ENCODE measurements around the gene RPS24.
"Not testable (repeated sequence)": the region's sequence is repeated elsewhere in the genome, so short reads cannot be mapped to it uniquely, and the experiment has no call there.

Gene RPS24

GRCh38 chr10:78033637-78034470, at the start of gene RPS24:
Gene RPS24, plus strand, starts transcription at chr10:78033863. Its CDS starts 39 bp downstream, at chr10:78033902.
- DNase-seq = peak; percentile 94
- peak; percentile 87 for ATAC-seq

GRCh38 chr10:77984986-77985385, 48.7 kb upstream of the RPS24 start:
- DNase-seq = no peak
- ATAC-seq = no peak

- DNase-seq = no peak
- no peak for ATAC-seq
These were observed 45.9 kb upstream of the RPS24 start for GRCh38 chr10:77987671-77988255.

- peak; percentile 19 for ATAC-seq
- no peak for DNase-seq
These were observed 44.5 kb upstream of the RPS24 start for GRCh38 chr10:77989081-77989724.

GRCh38 chr10:77993620-77994019, 40.0 kb upstream of the RPS24 start:
- DNase-seq (no peak), ATAC-seq (no peak)

- ATAC-seq, DNase-seq: not testable (repeated sequence)
These were observed 34.9 kb upstream of the RPS24 start for GRCh38 chr10:77998780-77999179.

GRCh38 chr10:78000206-78000605, 33.5 kb upstream of the RPS24 start:
- no peak for ATAC-seq

GRCh38 chr10:78000956-78001472, 32.6 kb upstream of the RPS24 start:
- no peak for ATAC-seq

More at GRCh38 chr10:78000206-78000605, 33.5 kb upstream of the RPS24 start:
- no peak for DNase-seq

GRCh38 chr10:78002541-78003288, 30.9 kb upstream of the RPS24 start:
- no peak for DNase-seq
- ATAC-seq = no peak

More at GRCh38 chr10:78000956-78001472, 32.6 kb upstream of the RPS24 start:
- no peak for DNase-seq

GRCh38 chr10:78004215-78005026, 29.2 kb upstream of the RPS24 start:
- ATAC-seq (no peak), DNase-seq (no peak)

- DNase-seq (no peak), ATAC-seq (no peak)
These were observed 26.5 kb upstream of the RPS24 start for GRCh38 chr10:78007172-78007571.

- DNase-seq (no peak), ATAC-seq (no peak)
These were observed 24.0 kb upstream of the RPS24 start for GRCh38 chr10:78009662-78010061.

- DNase-seq = no peak
These were observed 23.4 kb upstream of the RPS24 start for GRCh38 chr10:78010278-78010677.

GRCh38 chr10:78011065-78011464, 22.6 kb upstream of the RPS24 start:
- no peak for ATAC-seq
- no peak for DNase-seq

More at GRCh38 chr10:78010278-78010677, 23.4 kb upstream of the RPS24 start:
- ATAC-seq = no peak

GRCh38 chr10:78013564-78013963, 20.1 kb upstream of the RPS24 start:
- no peak for ATAC-seq
- DNase-seq = no peak

GRCh38 chr10:78015546-78015945, 18.1 kb upstream of the RPS24 start:
- no peak for ATAC-seq
- no peak for DNase-seq

- ATAC-seq (no peak), DNase-seq (no peak)
These were observed 15.8 kb upstream of the RPS24 start for GRCh38 chr10:78017856-78018255.

GRCh38 chr10:78019264-78019663, 14.4 kb upstream of the RPS24 start:
- ATAC-seq (no peak), DNase-seq (no peak)

GRCh38 chr10:78021201-78021600, 12.5 kb upstream of the RPS24 start:
- DNase-seq = no peak
- ATAC-seq = no peak

GRCh38 chr10:78023741-78024140, 9.9 kb upstream of the RPS24 start:
- ATAC-seq = no peak

GRCh38 chr10:78025685-78026364, 7.8 kb upstream of the RPS24 start:
- ATAC-seq = no peak
- no peak for DNase-seq

More at GRCh38 chr10:78023741-78024140, 9.9 kb upstream of the RPS24 start:
- no peak for DNase-seq

All from stimulated activated naive CD8-positive, alpha-beta T cell treated with anti-CD3 and anti-CD28 coated beads, Interleukin-15, Interleukin-2, amounts not matched to agents 100 U/mL and 50 U/mL, for 24 hours (primary cell).